Endothelial cell of umbilical vein (primary cell): ENCODE measurements around the gene HIGD1A. TPM values are rescaled to one million over a fixed set of nuclear protein-coding genes. Genes with fewer than 3 reads are reported as not detected.

ENCODE experiments used
- BruUV-seq: library from RNA; stranded (reverse); fragments of 400-500 nt; replicated peaks from 2 replicates; lab custom pipeline; 2021; lab: Mats Ljungman, UMichigan
- CTCF ChIA-PET: fragments of 300-600, 350-600 bp; sonication (Branson Sonifier 250); formaldehyde crosslinking; loops from one replicate; lab custom pipeline; 2021; ENCODE audit warnings: antibody characterized with exemption, inconsistent platforms; lab: Charles Lee
- POLR2A ChIA-PET: fragments of 300-600, 350-600 bp; sonication (Branson Sonifier 250); formaldehyde crosslinking; loops from one replicate; lab custom pipeline; 2021; ENCODE audit warnings: antibody characterized with exemption, inconsistent platforms; lab: Charles Lee
- DNase-seq: peaks from one replicate; pipeline ENCODE4 v3.0.0-alpha.2; 2011; ENCODE audit warnings: low read depth, low spot score
- FAIRE-seq: peaks from 2 replicates; lab custom pipeline; 2011; peaks lifted over from hg19 to GRCh38; lab: Jason Lieb, UNC
- H2AFZ ChIP-seq: 2 replicates; pipeline ENCODE4 v1.6.0; 2012; ENCODE audit warnings: low read depth, low read length, control low read depth, inconsistent platforms
- H3K27ac ChIP-seq: 2 replicates; pipeline ENCODE4 v1.5.1; 2011; ENCODE audit warnings: low read depth, mild to moderate bottlenecking, control low read depth, low read length, moderate library complexity; ENCODE audit not compliant: insufficient read depth
- H3K27me3 ChIP-seq, 2 experiments: 2 replicates each; pipeline versions ENCODE4 v1.6.0 to v1.6.1; 2011; ENCODE audit warnings: low read length in 2 of 2, mixed read lengths in 1 of 2; ENCODE audit not compliant: control insufficient read depth in 2 of 2, insufficient read depth in 2 of 2
- H3K36me3 ChIP-seq, 2 experiments: 2 replicates in 1 of 2; 3 replicates in 1 of 2; pipeline ENCODE4 v1.5.1; 2011; ENCODE audit warnings: low read length in 2 of 2, mild to moderate bottlenecking in 1 of 2, moderate library complexity in 1 of 2; ENCODE audit not compliant: control insufficient read depth in 2 of 2, insufficient read depth in 2 of 2; ENCODE audit errors: extremely low read depth in 1 of 2
- H3K4me1 ChIP-seq: 3 replicates; pipeline ENCODE4 v1.5.1; 2011; ENCODE audit warnings: mild to moderate bottlenecking, low read length; ENCODE audit not compliant: control insufficient read depth, insufficient read depth; ENCODE audit errors: extremely low read depth
- H3K4me2 ChIP-seq: 2 replicates; pipeline ENCODE4 v1.6.1; 2011; ENCODE audit warnings: low read length, control low read depth, mixed read lengths; ENCODE audit not compliant: insufficient read depth
- H3K4me3 ChIP-seq, 3 experiments: fragments of 200-600 bp in 1 of 3; sonication (generic), shearing (Covaris generic) in 1 of 3; replicated peaks in 1 of 3; 2 replicates each; pipeline ENCODE4 v1.5.1; 2011 to 2016; ENCODE audit warnings: control low read depth in 3 of 3, low read length in 3 of 3, mild to moderate bottlenecking in 2 of 3, inconsistent platforms in 1 of 3, low read depth in 1 of 3, moderate library complexity in 1 of 3; ENCODE audit not compliant: insufficient read depth in 1 of 3
- H3K79me2 ChIP-seq: 2 replicates; pipeline ENCODE4 v1.6.0; 2012; ENCODE audit warnings: low read length, inconsistent platforms; ENCODE audit not compliant: control insufficient read depth, insufficient read depth
- H3K9ac ChIP-seq: replicated peaks from 2 replicates; pipeline ENCODE3; 2011; ENCODE audit warnings: low read length, control low read depth; ENCODE audit not compliant: insufficient read depth; ENCODE audit errors: extremely low read depth
- H3K9me1 ChIP-seq: replicated peaks from 3 replicates; pipeline ENCODE4 v1.6.0; 2011; ENCODE audit warnings: mild to moderate bottlenecking, low read length; ENCODE audit not compliant: control insufficient read depth, insufficient read depth; ENCODE audit errors: extremely low read depth
- H3K9me3 ChIP-seq: replicated peaks from 2 replicates; pipeline ENCODE4 v1.5.1; 2012; ENCODE audit warnings: low read length, inconsistent platforms; ENCODE audit not compliant: control insufficient read depth, insufficient read depth
- H4K20me1 ChIP-seq: replicated peaks from 2 replicates; pipeline ENCODE3; 2011; ENCODE audit warnings: mild to moderate bottlenecking, low read length; ENCODE audit not compliant: control insufficient read depth, insufficient read depth; ENCODE audit errors: extremely low read depth
- EZH2 ChIP-seq: IDR thresholded peaks from 2 replicates; pipeline ENCODE4 v1.6.1; 2012; ENCODE audit warnings: borderline replicate concordance, low read depth, mild to moderate bottlenecking, moderate library complexity, low read length, inconsistent platforms; ENCODE audit not compliant: severe bottlenecking
- FOS ChIP-seq: IDR thresholded peaks from 2 replicates; pipeline ENCODE4 v1.6.1; 2011; ENCODE audit warnings: mild to moderate bottlenecking, low read length, moderate library complexity, borderline replicate concordance; ENCODE audit not compliant: insufficient read depth
- GATA2 ChIP-seq: IDR thresholded peaks from 2 replicates; pipeline ENCODE4 v1.7.0; 2011; ENCODE audit warnings: low read depth, mild to moderate bottlenecking, moderate library complexity, mixed read lengths, low read length; ENCODE audit not compliant: insufficient read length, insufficient read depth
- JUN ChIP-seq: IDR thresholded peaks from 2 replicates; pipeline ENCODE4 v1.6.1; 2011; ENCODE audit warnings: borderline replicate concordance, low read depth; ENCODE audit not compliant: insufficient read length, insufficient read depth
- MYC ChIP-seq: IDR thresholded peaks from one replicate; pipeline ENCODE4 v1.6.1; 2011; ENCODE audit warnings: mild to moderate bottlenecking, low read depth, low read length
- POLR2A ChIP-seq: IDR thresholded peaks from 2 replicates; pipeline ENCODE4 v1.6.1; 2012; ENCODE audit warnings: low read depth, mild to moderate bottlenecking, control low read depth, low read length
- POLR2AphosphoS5 ChIP-seq: IDR thresholded peaks from 2 replicates; pipeline ENCODE4 v1.6.1; 2012; ENCODE audit warnings: low read depth, mild to moderate bottlenecking, control low read depth, low read length, moderate library complexity; ENCODE audit not compliant: insufficient read depth
- dilution Hi-C: fragments of 300-500 bp; cut with MboI; formaldehyde crosslinking; loops from one replicate; pipeline ENCODE4 v1.15.0; 2019; ENCODE audit warnings: low sequenced_read_pairs; ENCODE audit not compliant: extremely low pct_ligation_motif_present
- intact Hi-C: fragments of 100-400 bp; cut with micrococcal nuclease; formaldehyde crosslinking; loops from one replicate; pipeline ENCODE4 v1.10.0; 2022
- polyA plus RNA-seq, 4 experiments: library from polyadenylated mRNA; depleted of rRNA in 3 of 4; stranded (reverse) in 3 of 4; unstranded in 1 of 4; fragments of >200 nt; gene quantifications; 2 replicates each; pipeline versions ENCODE4 v1.2.1 to v1.2.3, GENCODE V29; 2011 to 2012; ENCODE audit warnings: missing spikeins in 1 of 4
- total RNA-seq: library from RNA; stranded (reverse); gene quantifications from 2 replicates; pipeline ENCODE4 v1.2.3, GENCODE V29; 2021
- TF ChIP-seq, protein P1 (sequence below): IDR thresholded peaks from 2 replicates; pipeline ENCODE4 v1.6.1; 2011; ENCODE audit not compliant: insufficient read depth, insufficient read length
- TF ChIP-seq, protein P2 (sequence below), 2 donors: IDR thresholded peaks; 1 replicate in 1 of 2; 2 replicates in 1 of 2; pipeline ENCODE4 v1.5.1; 2011; ENCODE audit warnings: low read length in 2 of 2, mild to moderate bottlenecking in 2 of 2, moderate library complexity in 2 of 2, control low read depth in 1 of 2, inconsistent platforms in 1 of 2, low read depth in 1 of 2; ENCODE audit not compliant: insufficient read depth in 1 of 2; ENCODE audit errors: extremely low read depth in 1 of 2

HIGD1A gene
- total and polyA plus RNA-seq, 2 donors (not counting 3 experiments of a cell fraction or from before 2014, with no cell fraction given): 59.5 to 68.9 TPM

DNA sequence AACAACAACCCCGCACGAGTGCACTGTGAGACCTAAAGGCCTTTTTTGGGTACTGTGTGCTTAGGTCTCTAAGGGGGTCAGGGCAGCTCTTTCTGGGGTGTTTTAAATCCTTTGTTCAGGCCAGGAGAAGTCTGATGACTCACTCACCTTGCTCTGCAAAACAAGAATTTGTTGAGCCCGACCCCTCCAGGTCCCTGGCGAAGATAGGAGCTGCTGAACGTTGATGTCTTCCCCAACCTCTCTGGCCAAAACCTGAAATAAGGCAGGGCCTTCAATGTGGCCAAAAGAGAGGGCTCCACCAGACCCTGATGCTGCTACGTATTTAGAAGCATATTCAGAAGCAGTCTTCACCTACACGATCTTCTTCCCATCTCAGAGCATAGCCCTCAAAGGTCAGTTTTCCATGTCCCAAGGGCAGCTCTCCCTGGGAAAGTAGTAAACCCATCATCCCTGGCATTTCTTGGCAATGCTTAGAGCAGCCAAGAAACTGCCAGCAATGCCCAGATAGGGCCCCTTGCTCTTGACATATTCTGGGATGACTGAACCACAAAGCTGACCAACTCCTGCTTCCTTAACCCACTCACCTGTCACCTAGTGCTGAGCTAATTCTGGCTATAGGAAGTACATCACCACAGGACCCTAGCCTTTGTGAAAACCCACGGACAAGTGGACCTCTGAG, 58.4 kb downstream of the HIGD1A start:
- FAIRE-seq: no peak
- CTCF ChIA-PET: interaction anchor here (1.1 to 6.9 kb wide), 8 partner anchors 10 to 516 kb away, joined by 4 to 61 read pairs (median 6); no protein-coding TSS in a partner anchor

More for the DNA sequence above, 58.4 kb downstream of the HIGD1A start:
- Histone ChIP-seq H3K4me3 (no peak overlapping the region), H2AFZ (no peak overlapping the region), H3K9ac (no peak overlapping the region), H4K20me1 (no peaks in the 10 kb centered on the region), H3K36me3 (no peaks in the 10 kb centered on the region), H3K27me3 (no peaks in the 10 kb centered on the region), H3K79me2 (no peaks in the 10 kb centered on the region), H3K27ac (no peak overlapping the region), H3K9me1 (no peaks in the 10 kb centered on the region), H3K9me3 (no peaks in the 10 kb centered on the region), H3K4me2 (no peak overlapping the region), H3K4me1 (no peaks in the 10 kb centered on the region)
- POLR2A ChIA-PET: no interaction called here
- TF ChIP-seq POLR2A (no peak), POLR2AphosphoS5 (no peak), JUN (no peak), FOS (no peak), GATA2 (no peak), EZH2 (no peak), MYC (no peak)
- TF ChIP-seq, protein P1, sequence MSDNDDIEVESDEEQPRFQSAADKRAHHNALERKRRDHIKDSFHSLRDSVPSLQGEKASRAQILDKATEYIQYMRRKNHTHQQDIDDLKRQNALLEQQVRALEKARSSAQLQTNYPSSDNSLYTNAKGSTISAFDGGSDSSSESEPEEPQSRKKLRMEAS: no peak
- TF ChIP-seq, protein P2, sequence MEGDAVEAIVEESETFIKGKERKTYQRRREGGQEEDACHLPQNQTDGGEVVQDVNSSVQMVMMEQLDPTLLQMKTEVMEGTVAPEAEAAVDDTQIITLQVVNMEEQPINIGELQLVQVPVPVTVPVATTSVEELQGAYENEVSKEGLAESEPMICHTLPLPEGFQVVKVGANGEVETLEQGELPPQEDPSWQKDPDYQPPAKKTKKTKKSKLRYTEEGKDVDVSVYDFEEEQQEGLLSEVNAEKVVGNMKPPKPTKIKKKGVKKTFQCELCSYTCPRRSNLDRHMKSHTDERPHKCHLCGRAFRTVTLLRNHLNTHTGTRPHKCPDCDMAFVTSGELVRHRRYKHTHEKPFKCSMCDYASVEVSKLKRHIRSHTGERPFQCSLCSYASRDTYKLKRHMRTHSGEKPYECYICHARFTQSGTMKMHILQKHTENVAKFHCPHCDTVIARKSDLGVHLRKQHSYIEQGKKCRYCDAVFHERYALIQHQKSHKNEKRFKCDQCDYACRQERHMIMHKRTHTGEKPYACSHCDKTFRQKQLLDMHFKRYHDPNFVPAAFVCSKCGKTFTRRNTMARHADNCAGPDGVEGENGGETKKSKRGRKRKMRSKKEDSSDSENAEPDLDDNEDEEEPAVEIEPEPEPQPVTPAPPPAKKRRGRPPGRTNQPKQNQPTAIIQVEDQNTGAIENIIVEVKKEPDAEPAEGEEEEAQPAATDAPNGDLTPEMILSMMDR (IDR thresholded peaks at IDR 0.05; ENCODE audit: extremely low read depth in 1 of 2, insufficient read depth in 1 of 2, low read depth in 1 of 2, low read length in 2 of 2): no peak
- no peak for DNase-seq
- no TSS peak for BruUV-seq
- dilution Hi-C loops (no loop called here), intact Hi-C loops (no loop called here)
